ENCODE measurements around the gene ZNF195.
"Not testable (repeated sequence)": the region's sequence is repeated elsewhere in the genome, so short reads cannot be mapped to it uniquely, and the experiment has no call there.

DNA sequence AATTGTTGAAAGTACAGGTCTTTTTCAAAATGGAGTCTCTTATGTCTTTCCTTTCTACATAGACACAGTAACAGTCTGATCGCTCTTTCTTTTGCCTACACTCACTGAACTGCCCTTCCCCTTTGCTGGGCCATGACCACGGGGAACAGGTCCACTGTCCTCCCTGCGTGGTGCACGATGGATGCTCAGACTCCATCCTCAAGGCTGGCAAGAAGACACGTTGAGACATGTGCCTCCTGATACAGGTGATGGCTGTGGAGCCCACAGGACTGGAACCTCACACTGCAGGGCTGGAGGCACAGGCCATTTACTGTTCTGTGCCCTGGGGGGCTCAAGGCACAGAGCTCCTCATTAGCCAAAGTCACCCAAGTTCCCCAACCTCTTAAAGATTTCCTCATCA is 16.5 kb upstream of the ZNF195 start:
- TF ChIP-seq, protein P1, sequence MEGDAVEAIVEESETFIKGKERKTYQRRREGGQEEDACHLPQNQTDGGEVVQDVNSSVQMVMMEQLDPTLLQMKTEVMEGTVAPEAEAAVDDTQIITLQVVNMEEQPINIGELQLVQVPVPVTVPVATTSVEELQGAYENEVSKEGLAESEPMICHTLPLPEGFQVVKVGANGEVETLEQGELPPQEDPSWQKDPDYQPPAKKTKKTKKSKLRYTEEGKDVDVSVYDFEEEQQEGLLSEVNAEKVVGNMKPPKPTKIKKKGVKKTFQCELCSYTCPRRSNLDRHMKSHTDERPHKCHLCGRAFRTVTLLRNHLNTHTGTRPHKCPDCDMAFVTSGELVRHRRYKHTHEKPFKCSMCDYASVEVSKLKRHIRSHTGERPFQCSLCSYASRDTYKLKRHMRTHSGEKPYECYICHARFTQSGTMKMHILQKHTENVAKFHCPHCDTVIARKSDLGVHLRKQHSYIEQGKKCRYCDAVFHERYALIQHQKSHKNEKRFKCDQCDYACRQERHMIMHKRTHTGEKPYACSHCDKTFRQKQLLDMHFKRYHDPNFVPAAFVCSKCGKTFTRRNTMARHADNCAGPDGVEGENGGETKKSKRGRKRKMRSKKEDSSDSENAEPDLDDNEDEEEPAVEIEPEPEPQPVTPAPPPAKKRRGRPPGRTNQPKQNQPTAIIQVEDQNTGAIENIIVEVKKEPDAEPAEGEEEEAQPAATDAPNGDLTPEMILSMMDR (IDR thresholded peaks at IDR 0.05), result not testable (repeated sequence)
- not testable (repeated sequence) for TF ChIP-seq POLR2A (IDR thresholded peaks at IDR 0.05)

Data from thyroid gland (tissue), 4 donors.